ENCODE measurements around the gene CLDND2.
A peak's percentile ranks its signal among the peaks of the same experiment; 100 is the strongest.

The CLDND2 gene

DNA sequence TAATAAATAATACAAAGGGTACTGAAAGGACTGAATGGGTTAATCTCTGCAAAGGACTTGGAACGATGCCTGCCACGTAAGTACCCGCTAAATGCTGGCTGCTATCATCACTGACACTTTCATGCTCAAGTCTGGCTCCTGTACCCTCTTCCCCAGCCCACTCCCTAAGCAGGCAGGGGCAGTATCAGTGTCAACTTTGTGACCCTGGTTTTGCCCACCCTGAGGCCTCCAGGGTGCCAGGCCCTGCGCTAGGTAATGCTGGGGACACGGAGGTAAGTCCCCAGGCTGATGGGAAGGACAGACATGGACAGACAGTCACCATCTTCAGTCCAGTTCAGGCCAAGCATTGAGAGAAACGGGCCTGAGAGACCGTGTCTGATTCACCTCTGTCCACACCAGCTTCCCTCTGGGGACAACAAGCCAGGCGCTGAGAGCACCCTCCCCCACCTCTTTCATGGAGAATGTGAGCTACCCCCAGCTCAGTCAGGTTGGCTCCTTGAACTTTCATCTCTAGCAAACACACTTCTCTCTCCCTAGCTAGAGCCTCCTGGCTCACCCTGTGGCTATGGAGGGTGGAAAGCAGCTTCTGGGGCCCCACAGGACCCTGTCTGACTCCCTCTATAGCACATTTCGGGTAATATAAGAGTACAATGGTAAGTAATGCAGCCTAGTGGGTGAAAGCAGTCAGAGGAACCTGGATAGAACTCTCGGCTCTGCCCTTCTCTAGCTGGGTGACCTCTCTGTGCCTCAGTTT, 3.4 kb downstream of the CLDND2 start:
- H3K4me1 ChIP-seq (ENCODE audit: insufficient read depth, low read length), result peaks cover 15% of the 10 kb centered on the region
- no peaks in the 10 kb centered on the region for H3K36me3 ChIP-seq (ENCODE audit: insufficient read depth, low read length)
- H3K4me3 ChIP-seq (ENCODE audit: low read length), result peak overlapping the region; percentile 70
- WGBS, result 46% methylated on average over 10 of the region's 10 CpGs
- peak overlapping the region; percentile 65 for H3K9ac ChIP-seq (ENCODE audit: low read depth, low read length)
- H3K27ac ChIP-seq (ENCODE audit: low read depth, low read length), result peak overlapping the region; percentile 43; the same call in 1 of the 2 replicates
- H3K27me3 ChIP-seq (ENCODE audit: insufficient read depth, low read length), result no peaks in the 10 kb centered on the region
- H3K9me3 ChIP-seq (ENCODE audit: insufficient read depth, low read depth, low read length), result no peaks in the 10 kb centered on the region

DNA sequence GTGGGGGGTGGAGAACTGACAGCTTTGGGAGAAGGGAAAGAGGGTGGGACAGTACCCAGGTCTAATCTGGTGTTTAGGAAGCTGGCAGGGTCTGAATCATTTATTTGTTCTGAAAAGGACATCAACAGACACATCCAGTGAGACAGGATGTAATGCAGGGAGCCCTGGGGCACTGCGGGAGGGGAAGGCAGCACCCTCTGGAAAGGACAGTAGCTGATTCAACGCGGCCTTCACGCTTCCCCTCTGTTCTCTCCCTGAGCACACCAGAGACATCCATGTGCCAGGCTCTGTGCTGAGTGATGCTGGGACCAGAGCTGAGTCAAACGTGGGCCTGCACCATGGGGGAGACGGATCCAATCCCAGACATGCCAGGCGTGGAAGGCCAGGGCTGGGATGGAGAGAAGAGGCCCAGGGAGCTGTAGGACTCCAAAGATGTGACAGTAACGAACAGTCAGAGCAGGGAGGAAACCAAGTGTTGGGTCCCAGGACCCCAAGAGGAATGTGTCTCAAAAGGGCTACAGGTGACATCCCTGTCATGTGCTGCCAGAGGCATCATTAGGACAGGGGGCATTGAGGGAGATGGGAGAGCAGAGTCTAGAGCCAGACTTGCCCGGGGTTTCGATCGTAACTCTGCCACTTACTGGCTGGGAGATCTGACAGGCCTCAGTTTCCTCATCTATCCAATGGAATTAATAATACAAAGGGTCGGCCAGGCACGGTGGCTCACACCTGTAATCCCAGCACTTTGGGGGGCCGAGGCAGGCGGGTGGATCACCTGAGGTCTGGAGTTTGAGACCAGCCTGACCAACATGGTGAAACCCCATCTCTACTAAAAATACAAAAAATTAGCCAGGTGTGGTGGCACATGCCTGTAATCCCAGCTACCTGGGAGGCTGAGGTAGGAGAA, 4.3 kb downstream of the CLDND2 start:
- Histone ChIP-seq H3K4me1 (ENCODE audit: insufficient read depth, low read length) (peaks cover 15% of the 10 kb centered on the region), H3K9ac (ENCODE audit: low read depth, low read length) (no peak overlapping the region), H3K9me3 (ENCODE audit: insufficient read depth, low read depth, low read length) (no peaks in the 10 kb centered on the region), H3K27ac (ENCODE audit: low read depth, low read length) (no peak overlapping the region), H3K27me3 (ENCODE audit: insufficient read depth, low read length) (no peaks in the 10 kb centered on the region), H3K4me3 (ENCODE audit: low read length) (no peak overlapping the region), H3K36me3 (ENCODE audit: insufficient read depth, low read length) (no peaks in the 10 kb centered on the region)
- WGBS, result 85% methylated on average over 15 of the region's 15 CpGs

DNA sequence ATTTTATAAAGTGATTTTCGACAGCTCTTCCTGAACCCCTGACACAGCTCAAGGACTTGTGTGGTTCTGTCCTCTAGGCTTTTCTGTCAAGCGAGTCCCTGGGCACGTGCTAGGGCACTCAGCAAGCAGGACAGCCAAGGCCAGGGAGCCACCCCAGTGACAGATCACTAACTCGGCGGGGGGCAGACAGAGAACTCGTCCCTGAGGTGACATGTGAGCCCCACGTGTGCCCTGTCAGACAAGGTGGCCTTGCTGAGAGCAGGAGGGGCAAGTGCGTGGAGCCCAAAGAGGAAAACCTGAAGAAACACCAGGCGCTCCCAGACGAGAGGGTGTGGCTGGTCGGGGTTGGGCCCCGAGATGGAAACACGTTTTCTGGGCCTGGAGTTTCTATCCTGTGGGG, 7.6 kb downstream of the CLDND2 start:
- no peak overlapping the region for H3K9ac ChIP-seq (ENCODE audit: low read depth, low read length)
- peaks cover 8% of the 10 kb centered on the region; the same call in 1 of the 2 replicates for H3K4me1 ChIP-seq (ENCODE audit: insufficient read depth, low read length)
- WGBS, result 89% methylated on average over 13 of the region's 13 CpGs
- no peaks in the 10 kb centered on the region for H3K36me3 ChIP-seq (ENCODE audit: insufficient read depth, low read length)
- no peak overlapping the region for H3K27ac ChIP-seq (ENCODE audit: low read depth, low read length)
- H3K27me3 ChIP-seq (ENCODE audit: insufficient read depth, low read length), result no peaks in the 10 kb centered on the region
- H3K9me3 ChIP-seq (ENCODE audit: insufficient read depth, low read depth, low read length), result no peaks in the 10 kb centered on the region
- H3K4me3 ChIP-seq (ENCODE audit: low read length), result no peak overlapping the region

DNA sequence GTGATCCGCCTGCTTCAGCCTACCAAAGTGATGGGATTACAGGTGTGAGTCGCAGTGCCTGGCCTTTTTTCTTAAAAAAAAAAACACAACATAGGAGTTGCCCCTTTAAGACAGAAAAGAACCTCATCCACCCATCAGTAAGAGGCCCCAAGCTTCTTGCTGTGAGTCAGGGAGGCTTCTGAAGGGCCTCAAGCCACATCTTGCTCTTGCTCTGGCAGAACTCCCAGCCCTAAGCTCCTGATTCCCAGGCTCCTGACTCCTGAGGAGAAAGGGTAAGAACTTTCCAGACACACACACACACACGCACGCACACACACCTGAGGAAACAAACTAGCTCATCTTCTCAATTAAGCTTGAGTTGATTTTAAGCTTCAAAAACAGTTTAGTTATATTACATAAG, 9.5 kb downstream of the CLDND2 start:
- H3K27me3 ChIP-seq (ENCODE audit: insufficient read depth, low read length), result no peaks in the 10 kb centered on the region
- no peak overlapping the region for H3K4me3 ChIP-seq (ENCODE audit: low read length)
- H3K9ac ChIP-seq (ENCODE audit: low read depth, low read length), result no peak overlapping the region
- H3K9me3 ChIP-seq (ENCODE audit: insufficient read depth, low read depth, low read length), result no peaks in the 10 kb centered on the region
- WGBS, result 78% methylated on average over 3 of the region's 4 CpGs
- H3K36me3 ChIP-seq (ENCODE audit: insufficient read depth, low read length), result no peaks in the 10 kb centered on the region
- H3K4me1 ChIP-seq (ENCODE audit: insufficient read depth, low read length), result peaks cover 6% of the 10 kb centered on the region
- no peak overlapping the region for H3K27ac ChIP-seq (ENCODE audit: low read depth, low read length)

DNA sequence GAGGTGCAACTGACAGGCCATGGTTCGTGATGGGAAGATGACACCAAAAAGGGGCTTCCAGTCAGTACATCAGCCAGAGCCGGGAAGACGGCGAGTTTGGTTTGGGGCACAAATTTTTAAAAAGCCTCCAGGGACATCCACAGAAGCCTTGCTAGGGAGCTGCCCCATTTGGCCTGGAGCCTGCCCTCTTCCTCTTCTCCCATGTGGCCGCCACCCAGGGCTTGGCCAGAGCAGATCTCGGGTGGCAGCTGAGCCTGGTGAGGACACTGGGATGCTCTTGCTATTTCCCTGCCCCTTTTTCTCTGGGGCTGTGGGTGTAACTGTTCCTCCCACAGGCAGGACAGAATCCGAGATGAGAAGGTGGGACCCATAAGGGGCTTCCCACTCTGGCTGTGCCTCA, 10.9 kb downstream of the CLDND2 start:
- 90% methylated on average over 7 of the region's 7 CpGs for WGBS
- Histone ChIP-seq H3K4me3 (ENCODE audit: low read length) (no peak overlapping the region), H3K9ac (ENCODE audit: low read depth, low read length) (no peak overlapping the region), H3K27me3 (ENCODE audit: insufficient read depth, low read length) (no peaks in the 10 kb centered on the region), H3K36me3 (ENCODE audit: insufficient read depth, low read length) (no peaks in the 10 kb centered on the region), H3K4me1 (ENCODE audit: insufficient read depth, low read length) (peaks cover 10% of the 10 kb centered on the region), H3K9me3 (ENCODE audit: insufficient read depth, low read depth, low read length) (no peaks in the 10 kb centered on the region), H3K27ac (ENCODE audit: low read depth, low read length) (no peak overlapping the region)

DNA sequence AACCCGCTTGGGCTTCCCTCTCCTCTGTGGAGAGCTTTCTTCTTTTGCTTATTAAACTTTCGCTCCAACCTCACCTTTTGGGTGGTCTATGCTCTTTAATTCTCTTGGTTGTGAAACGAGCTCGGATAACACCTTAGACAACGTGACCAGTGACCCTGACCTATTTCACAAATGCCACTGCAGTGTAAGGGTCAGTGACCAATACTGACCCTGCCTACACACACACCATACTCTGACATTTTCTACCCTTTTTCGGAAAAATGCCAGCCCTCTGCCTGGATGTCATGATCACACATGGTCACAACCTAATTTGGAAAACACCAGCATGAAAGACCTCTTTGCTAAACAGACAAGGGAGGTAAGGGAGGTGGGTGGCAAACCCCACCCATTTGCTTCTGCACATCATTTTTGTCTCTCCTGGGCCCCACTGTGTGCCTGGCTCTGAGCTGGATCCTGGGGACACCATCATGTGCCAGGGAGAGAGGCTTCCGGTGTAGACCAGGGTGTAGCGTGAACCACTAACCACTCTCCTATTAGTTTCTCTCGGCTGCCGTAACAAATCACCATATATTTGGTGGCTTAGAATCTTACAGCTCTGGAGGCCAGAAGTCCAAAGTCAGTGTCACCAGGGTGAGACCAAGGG, 12.5 kb downstream of the CLDND2 start:
- no peak overlapping the region for H3K9ac ChIP-seq (ENCODE audit: low read depth, low read length)
- 0 out of 2 replicates have a peak, but pooled peaks cover 1% of the 10 kb centered on the region for H3K36me3 ChIP-seq (ENCODE audit: insufficient read depth, low read length)
- no peaks in the 10 kb centered on the region for H3K27me3 ChIP-seq (ENCODE audit: insufficient read depth, low read length)
- H3K4me1 ChIP-seq (ENCODE audit: insufficient read depth, low read length), result peaks cover 10% of the 10 kb centered on the region
- no peak overlapping the region for H3K27ac ChIP-seq (ENCODE audit: low read depth, low read length)
- H3K9me3 ChIP-seq (ENCODE audit: insufficient read depth, low read depth, low read length), result no peaks in the 10 kb centered on the region
- no peak overlapping the region for H3K4me3 ChIP-seq (ENCODE audit: low read length)
- WGBS, result 94% methylated on average over 10 of the region's 10 CpGs

DNA sequence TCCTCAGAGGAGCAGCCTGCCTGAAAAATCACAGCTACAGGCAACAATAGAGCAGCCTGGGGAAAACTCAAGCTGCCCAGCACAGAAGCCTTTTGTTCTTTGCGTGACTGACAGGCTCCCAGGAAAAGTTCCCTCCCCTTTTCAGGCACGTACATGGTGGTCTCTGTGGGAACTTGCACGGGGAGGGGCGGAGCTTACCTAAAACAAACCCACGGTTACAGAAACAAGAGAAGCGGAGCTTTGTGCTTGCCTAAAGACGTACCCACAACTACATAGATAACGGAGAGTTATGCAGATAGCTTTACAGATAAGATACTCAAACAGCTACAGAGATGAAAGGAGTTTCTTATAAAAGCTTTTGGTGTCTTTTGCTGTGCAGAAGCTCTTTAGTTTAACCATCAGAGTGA, 14.1 kb downstream of the CLDND2 start:
- Histone ChIP-seq H3K36me3 (ENCODE audit: insufficient read depth, low read length) (0 out of 2 replicates have a peak, but pooled peaks cover 8% of the 10 kb centered on the region), H3K9ac (ENCODE audit: low read depth, low read length) (no peak overlapping the region), H3K27me3 (ENCODE audit: insufficient read depth, low read length) (no peaks in the 10 kb centered on the region), H3K4me3 (ENCODE audit: low read length) (no peak overlapping the region), H3K9me3 (ENCODE audit: insufficient read depth, low read depth, low read length) (no peaks in the 10 kb centered on the region), H3K4me1 (ENCODE audit: insufficient read depth, low read length) (peaks cover 10% of the 10 kb centered on the region), H3K27ac (ENCODE audit: low read depth, low read length) (peak overlapping the region; percentile 56; the same call in 1 of the 2 replicates)
- 9% methylated on average over 8 of the region's 8 CpGs for WGBS

DNA sequence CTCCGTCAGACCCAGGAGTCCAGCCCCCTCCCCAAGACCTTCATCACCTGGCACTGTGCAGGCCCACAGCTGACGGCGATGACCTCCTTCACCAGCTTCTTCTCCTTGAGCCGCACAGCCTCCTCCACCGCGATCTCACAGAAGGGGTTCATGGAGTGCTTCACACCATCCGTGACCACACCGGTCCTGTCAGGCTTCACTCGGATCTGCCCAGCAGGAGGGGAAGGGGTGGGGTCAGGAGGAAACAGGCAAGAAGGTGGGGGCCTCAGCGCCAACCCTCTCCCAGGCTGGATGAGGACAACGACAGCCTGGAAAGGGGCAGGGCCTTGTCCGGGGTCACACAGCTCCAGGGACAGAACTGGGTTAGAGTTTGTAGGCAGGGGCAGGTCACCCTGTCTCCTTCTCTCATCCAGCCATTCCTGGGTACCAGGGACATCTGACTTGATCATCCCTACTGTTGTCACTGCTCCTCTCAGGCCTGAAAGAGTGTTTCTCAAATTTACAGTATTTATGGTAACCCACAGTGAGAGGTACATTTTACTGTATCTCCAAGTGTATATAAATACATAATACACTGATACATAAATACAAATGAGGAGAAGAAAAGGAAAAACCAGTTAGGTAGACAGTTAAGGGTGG, 14.6 kb downstream of the CLDND2 start:
- peak overlapping the region; percentile 56; the same call in 1 of the 2 replicates for H3K27ac ChIP-seq (ENCODE audit: low read depth, low read length)
- H3K36me3 ChIP-seq (ENCODE audit: insufficient read depth, low read length), result 0 out of 2 replicates have a peak, but pooled peaks cover 8% of the 10 kb centered on the region
- H3K9me3 ChIP-seq (ENCODE audit: insufficient read depth, low read depth, low read length), result no peaks in the 10 kb centered on the region
- H3K9ac ChIP-seq (ENCODE audit: low read depth, low read length), result no peak overlapping the region
- H3K4me1 ChIP-seq (ENCODE audit: insufficient read depth, low read length), result peaks cover 10% of the 10 kb centered on the region
- H3K27me3 ChIP-seq (ENCODE audit: insufficient read depth, low read length), result no peaks in the 10 kb centered on the region
- H3K4me3 ChIP-seq (ENCODE audit: low read length), result no peak overlapping the region
- 54% methylated on average over 12 of the region's 12 CpGs for WGBS

DNA sequence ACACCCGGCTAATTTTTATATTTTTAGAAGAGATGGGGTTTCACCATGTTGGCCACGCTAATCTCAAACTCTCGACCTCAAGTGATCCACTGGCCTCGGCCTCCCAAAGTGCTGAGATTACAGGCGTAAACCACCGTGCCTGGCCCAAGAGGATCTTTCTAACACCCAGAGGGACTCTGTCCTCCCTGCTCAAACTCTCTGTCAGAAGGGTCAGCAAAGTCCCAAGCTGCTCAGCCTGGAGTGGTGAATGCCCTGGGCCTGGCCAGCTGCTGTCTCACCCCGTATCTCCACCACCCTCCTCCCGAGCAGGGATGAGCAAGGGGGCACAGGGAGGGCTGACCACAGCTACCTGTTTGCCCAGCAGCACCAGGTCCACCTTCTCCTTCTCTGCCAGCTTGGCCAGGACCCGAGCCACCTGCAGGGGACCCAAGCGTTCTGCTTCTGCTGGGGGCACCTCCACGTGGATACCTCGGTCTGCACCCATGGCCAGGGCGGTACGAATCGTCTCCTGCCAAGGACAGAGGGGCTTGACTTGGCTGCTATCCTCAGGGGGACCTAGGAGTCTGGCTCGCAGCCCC, 15.9 kb downstream of the CLDND2 start:
- Histone ChIP-seq H3K9me3 (ENCODE audit: insufficient read depth, low read depth, low read length) (no peaks in the 10 kb centered on the region), H3K9ac (ENCODE audit: low read depth, low read length) (no peak overlapping the region), H3K4me3 (ENCODE audit: low read length) (no peak overlapping the region), H3K4me1 (ENCODE audit: insufficient read depth, low read length) (peaks cover 10% of the 10 kb centered on the region), H3K27ac (ENCODE audit: low read depth, low read length) (no peak overlapping the region), H3K27me3 (ENCODE audit: insufficient read depth, low read length) (no peaks in the 10 kb centered on the region), H3K36me3 (ENCODE audit: insufficient read depth, low read length) (0 out of 2 replicates have a peak, but pooled peaks cover 8% of the 10 kb centered on the region)
- 94% methylated on average over 16 of the region's 16 CpGs for WGBS

DNA sequence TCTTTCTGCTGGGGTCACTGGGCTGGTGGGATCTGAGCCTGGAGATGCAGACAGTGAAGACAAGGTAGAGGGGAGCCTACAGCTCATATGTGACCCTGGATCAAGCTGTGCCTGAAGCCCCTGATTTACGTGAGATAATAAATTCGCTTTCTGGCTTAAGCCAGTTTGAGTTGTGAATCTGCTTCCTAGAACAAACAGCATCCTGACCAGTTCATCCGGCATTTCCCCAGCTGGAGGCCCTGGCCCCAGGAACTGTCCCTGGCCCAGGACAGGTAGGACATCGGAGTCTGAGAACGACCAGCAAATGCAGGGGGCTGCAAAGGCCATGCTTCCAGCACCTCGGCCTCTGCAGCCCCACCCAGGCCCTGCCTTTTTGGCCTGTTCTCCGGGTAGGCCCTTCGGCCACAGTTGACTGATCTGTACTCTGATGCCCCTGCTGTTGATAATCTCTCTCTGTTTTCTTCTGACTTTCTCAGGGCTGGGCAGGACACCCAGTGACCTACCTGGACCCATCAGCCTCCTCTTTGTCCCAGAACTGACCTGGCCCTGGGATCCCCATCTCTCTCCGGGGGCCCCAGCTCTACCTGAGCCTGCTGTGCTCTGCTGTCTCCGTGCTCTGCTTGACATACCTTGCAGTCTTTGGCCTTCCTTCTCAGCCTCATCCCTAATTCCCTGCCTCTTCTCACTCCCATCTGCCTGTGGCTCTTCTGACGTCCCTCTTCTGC, 17.4 kb downstream of the CLDND2 start:
- Histone ChIP-seq H3K9ac (ENCODE audit: low read depth, low read length) (no peak overlapping the region), H3K4me3 (ENCODE audit: low read length) (no peak overlapping the region), H3K36me3 (ENCODE audit: insufficient read depth, low read length) (0 out of 2 replicates have a peak, but pooled peaks cover 8% of the 10 kb centered on the region), H3K27ac (ENCODE audit: low read depth, low read length) (no peak overlapping the region), H3K4me1 (ENCODE audit: insufficient read depth, low read length) (peaks cover 10% of the 10 kb centered on the region), H3K27me3 (ENCODE audit: insufficient read depth, low read length) (no peaks in the 10 kb centered on the region), H3K9me3 (ENCODE audit: insufficient read depth, low read depth, low read length) (no peaks in the 10 kb centered on the region)
- 93% methylated on average over 11 of the region's 11 CpGs for WGBS

All from HUES64 (cell line).